Liver (tissue), 9 donors: Measurements from ENCODE around the gene ABCA8. TPM values are rescaled to one million over a fixed set of nuclear protein-coding genes. Genes with fewer than 3 reads are reported as not detected.

Experiments used
- DNase-seq: peaks from one replicate; pipeline ENCODE4 v3.0.0-alpha.2; 2017; ENCODE audit warnings: low spot score
- H3K27ac ChIP-seq, 2 donors: one replicate each; pipeline ENCODE4 v1.7.0; 2013; ENCODE audit warnings: inconsistent platforms in 2 of 2, low read length in 2 of 2, control low read depth in 1 of 2, low read depth in 1 of 2, mild to moderate bottlenecking in 1 of 2
- H3K27me3 ChIP-seq, 4 donors: one replicate each; pipeline versions ENCODE4 v1.6.1 to v1.7.0; 2013; ENCODE audit warnings: low read length in 3 of 4, inconsistent platforms in 1 of 4, mild to moderate bottlenecking in 1 of 4, moderate library complexity in 1 of 4; ENCODE audit not compliant: control insufficient read depth in 4 of 4, insufficient read depth in 4 of 4
- H3K36me3 ChIP-seq, 4 donors: one replicate each; pipeline versions ENCODE4 v1.6.1 to v1.7.0; 2013; ENCODE audit warnings: low read length in 3 of 4, mild to moderate bottlenecking in 3 of 4, low read depth in 1 of 4, moderate library complexity in 1 of 4; ENCODE audit not compliant: control insufficient read depth in 4 of 4, insufficient read depth in 3 of 4
- H3K4me1 ChIP-seq, 4 donors: one replicate each; pipeline versions ENCODE4 v1.6.1 to v1.7.0; 2013; ENCODE audit warnings: low read length in 3 of 4, mild to moderate bottlenecking in 3 of 4, moderate library complexity in 1 of 4; ENCODE audit not compliant: control insufficient read depth in 4 of 4, insufficient read depth in 4 of 4
- H3K4me3 ChIP-seq, 3 donors: one replicate each; pipeline versions ENCODE4 v1.6.1 to v1.7.0; 2013; ENCODE audit warnings: low read length in 3 of 3, control low read depth in 1 of 3, low read depth in 1 of 3, mild to moderate bottlenecking in 1 of 3
- H3K9ac ChIP-seq, 2 donors: one replicate each; pipeline ENCODE4 v1.7.0; 2013; ENCODE audit warnings: low read length in 2 of 2, mild to moderate bottlenecking in 2 of 2, moderate library complexity in 2 of 2, control low read depth in 1 of 2, low read depth in 1 of 2
- H3K9me3 ChIP-seq, 4 donors: one replicate each; pipeline versions ENCODE4 v1.6.1 to v1.7.0; 2013; ENCODE audit warnings: low read length in 3 of 4; ENCODE audit not compliant: control insufficient read depth in 4 of 4
- CTCF ChIP-seq: fragments of 150-350 bp; IDR thresholded peaks from 2 replicates; pipeline ENCODE4 v1.5.1; 2017; ENCODE audit warnings: improper control_type of control experiment, low read depth, low read length; ENCODE audit not compliant: missing input control
- EGR1 ChIP-seq, 2 donors: IDR thresholded peaks; 2 replicates each; pipeline ENCODE4 v1.6.1; 2016 to 2018; ENCODE audit warnings: antibody characterized with exemption in 2 of 2, low read depth in 2 of 2
- FOXA2 ChIP-seq: IDR thresholded peaks from 2 replicates; pipeline ENCODE4 v1.6.1; 2016; ENCODE audit warnings: antibody characterized with exemption
- HNF4G ChIP-seq: IDR thresholded peaks from 2 replicates; pipeline ENCODE4 v1.6.1; 2016; ENCODE audit warnings: antibody characterized with exemption
- JUND ChIP-seq, 2 donors: IDR thresholded peaks; 2 replicates each; pipeline ENCODE4 v1.6.1; 2016; ENCODE audit warnings: antibody characterized with exemption in 2 of 2
- NR2F2 ChIP-seq: IDR thresholded peaks from 2 replicates; pipeline ENCODE4 v1.6.1; 2016; ENCODE audit warnings: antibody characterized with exemption
- RAD21 ChIP-seq, 2 donors: IDR thresholded peaks; 2 replicates each; pipeline ENCODE4 v1.6.1; 2016; ENCODE audit warnings: antibody characterized with exemption in 2 of 2, mild to moderate bottlenecking in 2 of 2
- REST ChIP-seq: IDR thresholded peaks from 2 replicates; pipeline ENCODE4 v1.6.1; 2016; ENCODE audit warnings: antibody characterized with exemption, mild to moderate bottlenecking
- RXRA ChIP-seq, 2 donors: IDR thresholded peaks; 2 replicates each; pipeline ENCODE4 v1.6.1; 2017 to 2018; ENCODE audit warnings: antibody characterized with exemption in 2 of 2, mild to moderate bottlenecking in 1 of 2
- SP1 ChIP-seq: IDR thresholded peaks from 2 replicates; pipeline ENCODE4 v1.6.1; 2018; ENCODE audit warnings: antibody characterized with exemption, mild to moderate bottlenecking
- YY1 ChIP-seq: IDR thresholded peaks from 2 replicates; pipeline ENCODE4 v1.6.1; 2016; ENCODE audit warnings: antibody characterized with exemption, mild to moderate bottlenecking
- WGBS: extraction: QIAGEN DNeasy Blood & Tissue Kit; methylation state at CpG from one replicate; pipeline ENCODE4 v1.1.7; 2013; 5-methylcytosine and 5-hydroxymethylcytosine counted together
- polyA plus RNA-seq, 2 donors: library from polyadenylated mRNA; stranded (reverse) in 1 of 2; unstranded in 1 of 2; fragments of 200-250 nt in 1 of 2; fragments of >200 nt in 1 of 2; fragmentation: Nextera tagmentation in 1 of 2; extraction: Ambion mirVana in 1 of 2; gene quantifications; one replicate each; pipeline versions ENCODE4 v1.2.1 to v1.2.3, GENCODE V29; 2013 to 2015
- total RNA-seq, 2 donors: library from RNA; depleted of rRNA; stranded (reverse); fragments of >200 nt; gene quantifications; one replicate each; pipeline ENCODE4 v1.2.3, GENCODE V29; 2014
- donor health status: healthy.
- donor health status: healthy.
- donor health status: healthy.
- donor health status: healthy.
- donor health status: healthy.

ABCA8 gene
- total and polyA plus RNA-seq, 4 donors: 9.3 to 72.2 (median 14.0) TPM

GRCh38 chr17:68870161-68870826 lies 84.9 kb downstream of the ABCA8 start:
- DNase-seq: no peak
- TF ChIP-seq REST (no peak), HNF4G (no peak), NR2F2 (no peak), JUND (IDR thresholded peaks at IDR 0.05) (no peak), YY1 (no peak), SP1 (no peak), EGR1 (IDR thresholded peaks at IDR 0.05; ENCODE audit: low read depth in 2 of 2) (no peak), RAD21 (IDR thresholded peaks at IDR 0.05) (no peak), RXRA (IDR thresholded peaks at IDR 0.05) (no peak)
- Histone ChIP-seq H3K4me1 (peaks cover 0 to 9% (median 3%) of the 10 kb centered on the region in 4 donors), H3K36me3 (peaks cover 0 to 27% (median 19%) of the 10 kb centered on the region in 4 donors), H3K4me3 (no peak overlapping the region), H3K9ac (no peak overlapping the region), H3K27ac (no peak overlapping the region), H3K9me3 (no peaks in the 10 kb centered on the region), H3K27me3 (no peaks in the 10 kb centered on the region)
- WGBS: 88% methylated on average over 3 of the region's 3 CpGs

GRCh38 chr17:68868708-68869107 lies 86.5 kb downstream of the ABCA8 start:
- H3K4me3 ChIP-seq: no peak overlapping the region
- H3K27ac ChIP-seq: peak overlapping the region; percentile 59 to 61
- DNase-seq: no peak
- H3K36me3 ChIP-seq: peaks cover 0 to 12% (median 8%) of the 10 kb centered on the region in 4 donors
- no peaks in the 10 kb centered on the region for H3K9me3 ChIP-seq
- TF ChIP-seq EGR1 (IDR thresholded peaks at IDR 0.05; ENCODE audit: low read depth in 2 of 2): no peak
- peak; percentile 14 for TF ChIP-seq YY1
- no peak for TF ChIP-seq FOXA2
- no peak for TF ChIP-seq CTCF
- peak; percentile 44 to 51 for TF ChIP-seq RAD21 (IDR thresholded peaks at IDR 0.05)
- no peak overlapping the region for H3K9ac ChIP-seq
- H3K4me1 ChIP-seq: peaks cover 0 to 9% (median 3%) of the 10 kb centered on the region in 4 donors
- H3K27me3 ChIP-seq: no peaks in the 10 kb centered on the region
- WGBS: 20% methylated on average over 3 of the region's 3 CpGs
